Measurements from ENCODE around the gene ANAPC2. TPM values are rescaled to one million over a fixed set of nuclear protein-coding genes. Genes with fewer than 3 reads are reported as not detected.

The ANAPC2 gene
- total RNA-seq, 1 donor from 2014 or later: 20.5 TPM

DNA sequence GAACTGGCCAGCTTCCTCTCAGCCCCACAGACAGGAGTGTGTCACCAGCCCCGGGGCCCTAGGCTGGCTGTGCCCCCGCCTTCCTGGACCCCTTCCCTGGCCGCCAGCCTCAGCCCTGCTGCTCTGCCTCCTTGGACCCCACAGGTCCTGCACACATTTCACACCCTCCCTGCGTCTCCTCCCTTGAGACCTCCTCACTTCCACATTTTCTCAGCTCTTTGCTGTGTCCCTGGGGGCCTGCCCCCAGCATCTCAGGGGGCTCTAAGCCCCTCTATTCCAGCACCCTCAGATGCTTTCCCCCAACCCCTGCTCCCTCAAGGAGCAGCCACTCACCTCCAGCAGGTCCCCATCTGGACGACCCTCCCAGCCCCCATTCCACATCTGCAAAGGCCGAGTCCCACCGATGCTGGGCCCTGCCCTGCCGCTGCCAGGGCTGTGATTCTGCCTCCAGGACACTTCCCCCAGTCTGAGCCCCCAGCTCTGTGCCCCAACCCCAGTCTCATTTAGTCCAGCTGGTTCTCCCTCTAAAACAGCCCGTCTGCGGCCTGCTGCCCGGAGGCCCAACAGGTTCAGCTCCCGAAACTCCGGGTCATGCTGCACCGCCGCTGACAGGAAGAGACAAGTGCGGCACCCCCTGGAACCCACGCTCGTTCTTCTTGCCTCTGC, 46.5 kb upstream of the ANAPC2 start:
- Histone ChIP-seq H3K27me3 (ENCODE audit: control insufficient read depth, insufficient read depth, low read length) (peaks cover 2% of the 10 kb centered on the region), H3K4me3 (ENCODE audit: low read depth, low read length) (no peak overlapping the region), H3K36me3 (ENCODE audit: control insufficient read depth, insufficient read depth, low read length) (no peaks in the 10 kb centered on the region)
- FAIRE-seq (no peak), DNase-seq (ENCODE audit: low read depth) (no peak)
- TF ChIP-seq, protein P1, sequence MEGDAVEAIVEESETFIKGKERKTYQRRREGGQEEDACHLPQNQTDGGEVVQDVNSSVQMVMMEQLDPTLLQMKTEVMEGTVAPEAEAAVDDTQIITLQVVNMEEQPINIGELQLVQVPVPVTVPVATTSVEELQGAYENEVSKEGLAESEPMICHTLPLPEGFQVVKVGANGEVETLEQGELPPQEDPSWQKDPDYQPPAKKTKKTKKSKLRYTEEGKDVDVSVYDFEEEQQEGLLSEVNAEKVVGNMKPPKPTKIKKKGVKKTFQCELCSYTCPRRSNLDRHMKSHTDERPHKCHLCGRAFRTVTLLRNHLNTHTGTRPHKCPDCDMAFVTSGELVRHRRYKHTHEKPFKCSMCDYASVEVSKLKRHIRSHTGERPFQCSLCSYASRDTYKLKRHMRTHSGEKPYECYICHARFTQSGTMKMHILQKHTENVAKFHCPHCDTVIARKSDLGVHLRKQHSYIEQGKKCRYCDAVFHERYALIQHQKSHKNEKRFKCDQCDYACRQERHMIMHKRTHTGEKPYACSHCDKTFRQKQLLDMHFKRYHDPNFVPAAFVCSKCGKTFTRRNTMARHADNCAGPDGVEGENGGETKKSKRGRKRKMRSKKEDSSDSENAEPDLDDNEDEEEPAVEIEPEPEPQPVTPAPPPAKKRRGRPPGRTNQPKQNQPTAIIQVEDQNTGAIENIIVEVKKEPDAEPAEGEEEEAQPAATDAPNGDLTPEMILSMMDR (IDR thresholded peaks at IDR 0.05; ENCODE audit: insufficient read depth, low read length, severe bottlenecking): no peak

DNA sequence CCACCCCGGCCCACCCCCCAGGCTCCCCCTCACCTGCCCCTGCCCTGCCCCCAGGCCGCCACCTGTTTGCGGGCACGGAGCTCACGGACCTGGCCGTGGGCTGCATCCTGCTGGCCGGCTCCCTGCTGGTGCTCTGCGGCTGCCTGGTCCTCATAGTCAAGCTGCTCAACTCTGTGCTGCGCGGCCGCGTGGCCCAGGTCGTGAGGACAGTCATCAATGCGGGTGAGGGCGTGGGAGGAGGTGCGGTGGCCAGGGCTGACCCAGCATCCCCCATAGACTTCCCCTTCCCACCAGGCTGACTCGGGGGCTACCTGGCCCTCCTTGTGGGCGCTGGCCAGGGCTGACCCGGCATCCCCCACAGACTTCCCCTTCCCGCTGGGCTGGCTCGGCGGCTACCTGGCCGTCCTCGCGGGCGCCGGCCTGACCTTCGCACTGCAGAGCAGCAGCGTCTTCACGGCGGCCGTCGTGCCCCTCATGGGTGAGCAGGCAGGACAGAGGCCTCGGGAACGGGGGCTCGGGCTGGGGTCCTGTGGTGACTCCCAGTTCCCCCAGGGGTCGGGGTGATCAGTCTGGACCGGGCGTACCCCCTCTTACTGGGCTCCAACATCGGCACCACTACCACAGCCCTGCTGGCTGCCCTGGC, 45.8 kb upstream of the ANAPC2 start:
- Histone ChIP-seq H3K36me3 (ENCODE audit: control insufficient read depth, insufficient read depth, low read length) (no peaks in the 10 kb centered on the region), H3K27me3 (ENCODE audit: control insufficient read depth, insufficient read depth, low read length) (peaks cover 2% of the 10 kb centered on the region), H3K4me3 (ENCODE audit: low read depth, low read length) (no peak overlapping the region)
- DNase-seq (ENCODE audit: low read depth): no peak
- FAIRE-seq: no peak
- TF ChIP-seq, protein P1 (IDR thresholded peaks at IDR 0.05; ENCODE audit: insufficient read depth, low read length, severe bottlenecking): no peak

DNA sequence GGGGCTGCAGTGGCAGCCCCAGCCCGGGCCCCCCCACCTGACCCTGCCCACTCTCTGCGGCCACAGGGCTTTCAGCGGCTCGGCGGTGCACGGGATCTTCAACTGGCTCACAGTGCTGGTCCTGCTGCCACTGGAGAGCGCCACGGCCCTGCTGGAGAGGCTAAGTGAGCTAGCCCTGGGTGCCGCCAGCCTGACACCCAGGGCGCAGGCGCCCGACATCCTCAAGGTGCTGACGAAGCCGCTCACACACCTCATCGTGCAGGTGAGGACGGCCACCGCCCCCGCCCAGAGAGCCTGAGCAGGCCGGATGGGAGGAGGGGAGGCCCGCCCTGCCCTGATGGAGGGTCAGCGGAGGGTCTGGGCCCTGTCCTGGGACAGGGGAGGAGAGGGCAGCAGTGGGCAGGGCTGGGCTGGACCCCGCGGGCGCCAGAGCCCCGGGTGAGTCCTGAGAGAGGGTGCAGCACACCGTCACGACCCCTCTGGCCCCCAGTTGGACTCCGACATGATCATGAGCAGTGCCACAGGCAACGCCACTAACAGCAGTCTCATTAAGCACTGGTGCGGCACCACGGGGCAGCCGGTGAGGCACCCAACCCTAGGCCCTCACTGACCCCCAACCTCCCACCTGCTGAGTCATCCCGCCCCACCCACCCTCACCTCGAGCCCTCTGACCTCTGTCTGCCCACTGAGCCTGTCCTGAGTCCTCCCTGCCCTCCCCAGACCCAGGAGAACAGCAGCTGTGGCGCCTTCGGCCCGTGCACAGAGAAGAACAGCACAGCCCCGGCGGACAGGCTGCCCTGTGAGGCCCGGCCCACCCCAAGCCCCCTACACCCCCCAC, 45.0 kb upstream of the ANAPC2 start:
- Histone ChIP-seq H3K36me3 (ENCODE audit: control insufficient read depth, insufficient read depth, low read length) (no peaks in the 10 kb centered on the region), H3K27me3 (ENCODE audit: control insufficient read depth, insufficient read depth, low read length) (peaks cover 2% of the 10 kb centered on the region), H3K4me3 (ENCODE audit: low read depth, low read length) (no peak overlapping the region)
- TF ChIP-seq, protein P1 (IDR thresholded peaks at IDR 0.05; ENCODE audit: insufficient read depth, low read length, severe bottlenecking): no peak
- DNase-seq (ENCODE audit: low read depth) (no peak), FAIRE-seq (no peak)

GRCh38 chr9:137232510-137232909, 44.1 kb upstream of the ANAPC2 start:
- TF ChIP-seq, protein P1 (IDR thresholded peaks at IDR 0.05; ENCODE audit: insufficient read depth, low read length, severe bottlenecking): no peak
- H3K36me3 ChIP-seq (ENCODE audit: control insufficient read depth, insufficient read depth, low read length): no peaks in the 10 kb centered on the region
- H3K27me3 ChIP-seq (ENCODE audit: control insufficient read depth, insufficient read depth, low read length): peaks cover 2% of the 10 kb centered on the region
- no peak overlapping the region for H3K4me3 ChIP-seq (ENCODE audit: low read depth, low read length)
- no peak for DNase-seq (ENCODE audit: low read depth)
- FAIRE-seq: no peak

DNA sequence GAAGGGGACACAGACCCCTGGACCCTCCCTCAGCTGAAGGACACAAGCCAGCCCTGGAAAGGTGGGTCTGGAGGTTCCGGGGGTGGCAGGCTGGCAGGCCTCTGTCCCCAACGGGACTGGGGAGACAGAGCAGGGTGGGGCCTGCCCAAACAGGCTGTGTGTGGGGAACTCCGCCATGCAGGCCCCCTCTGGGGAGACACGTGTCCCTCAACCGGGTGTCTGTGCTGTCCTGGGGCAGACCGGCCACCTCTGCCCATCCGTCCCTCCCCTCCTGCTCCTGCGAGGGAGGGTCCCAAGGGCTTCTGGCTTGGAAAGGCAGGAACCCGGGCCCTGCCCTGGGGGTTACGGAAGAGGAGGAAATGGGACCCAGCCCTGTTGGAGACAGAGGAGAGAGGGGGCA, 43.7 kb upstream of the ANAPC2 start:
- Histone ChIP-seq H3K27me3 (ENCODE audit: control insufficient read depth, insufficient read depth, low read length) (peaks cover 2% of the 10 kb centered on the region), H3K4me3 (ENCODE audit: low read depth, low read length) (no peak overlapping the region), H3K36me3 (ENCODE audit: control insufficient read depth, insufficient read depth, low read length) (no peaks in the 10 kb centered on the region)
- FAIRE-seq (no peak), DNase-seq (ENCODE audit: low read depth) (no peak)
- TF ChIP-seq, protein P1 (IDR thresholded peaks at IDR 0.05; ENCODE audit: insufficient read depth, low read length, severe bottlenecking): no peak

All from bronchial epithelial cell (primary cell).